K562 (cell line): ENCODE results near the gene AKAP12. TPM values are rescaled to one million over a fixed set of nuclear protein-coding genes. Genes with fewer than 3 reads are reported as not detected.

Experiments used
- ATAC-seq: fragments of 200-7000 bp; cut with Tn5 transposase; 3 replicates; pipeline ENCODE4 v1.9.1; 2020; ENCODE audit warnings: moderate library complexity
- BruUV-seq: library from RNA; stranded (reverse); fragments of 400-500 nt; replicated peaks from 2 replicates; lab custom pipeline; 2021; lab: Mats Ljungman, UMichigan
- CTCF ChIA-PET: fragments of 300-600 bp; formaldehyde crosslinking; extraction: SDS; loops from one replicate; lab custom pipeline; 2021; ENCODE audit warnings: low intra/inter-chr PET ratio; lab: Yijun Ruan, JAX
- POLR2A ChIA-PET: fragments of 300-600, 350-650 bp; sonication (Branson Sonifier 250); formaldehyde crosslinking; extraction: SDS; loops from one replicate; lab custom pipeline; 2021; ENCODE audit warnings: antibody characterized with exemption, inconsistent platforms; lab: Yijun Ruan, JAX
- DNase-seq, 4 experiments: peaks; one replicate each; pipeline versions ENCODE4 v3.0.0 to v3.0.0-alpha.2; 2011 to 2018; ENCODE audit warnings: low spot score in 3 of 4, mixed read lengths in 3 of 4; ENCODE audit errors: extremely low read depth in 1 of 4
- FAIRE-seq: peaks from 2 replicates; lab custom pipeline; 2011; peaks lifted over from hg19 to GRCh38; lab: Jason Lieb, UNC
- H2AFZ ChIP-seq: 2 replicates; pipeline ENCODE4 v1.6.0; 2011; ENCODE audit warnings: low read depth, low read length, control low read depth, inconsistent platforms
- H3K27ac ChIP-seq: fragments of 200-600 bp; 3 replicates; pipeline ENCODE4 v1.8.0; 2011; ENCODE audit warnings: low read depth, mild to moderate bottlenecking, control low read depth, inconsistent platforms, low read length, moderate library complexity, mixed read lengths; ENCODE audit errors: extremely low read depth
- H3K27me3 ChIP-seq, 2 experiments: fragments of 300-600 bp in 1 of 2; 2 replicates in 1 of 2; 3 replicates in 1 of 2; pipeline versions ENCODE4 v1.6.0 to v1.8.0; 2011; ENCODE audit warnings: inconsistent platforms in 2 of 2, low read length in 2 of 2, mild to moderate bottlenecking in 1 of 2, mixed read lengths in 1 of 2, moderate library complexity in 1 of 2; ENCODE audit not compliant: control insufficient read depth in 2 of 2, insufficient read depth in 2 of 2
- H3K36me3 ChIP-seq: fragments of 300-600 bp; 3 replicates; pipeline ENCODE4 v1.8.0; 2011; ENCODE audit warnings: mild to moderate bottlenecking, low read length, inconsistent platforms; ENCODE audit not compliant: control insufficient read depth, insufficient read depth
- H3K4me1 ChIP-seq, 2 experiments: fragments of 200-600 bp in 1 of 2; replicated peaks in 1 of 2; 2 replicates in 1 of 2; 3 replicates in 1 of 2; pipeline versions ENCODE4 v1.5.1 to v1.8.0; 2011; ENCODE audit warnings: inconsistent platforms in 2 of 2, low read length in 2 of 2, mild to moderate bottlenecking in 1 of 2, mixed read lengths in 1 of 2, moderate library complexity in 1 of 2; ENCODE audit not compliant: control insufficient read depth in 2 of 2, insufficient read depth in 2 of 2
- H3K4me2 ChIP-seq: 2 replicates; pipeline ENCODE4 v1.6.1; 2011; ENCODE audit warnings: low read length, control low read depth, inconsistent platforms, mixed read lengths; ENCODE audit not compliant: insufficient read depth
- H3K4me3 ChIP-seq: fragments of 200-600 bp; sonication (generic), shearing (Covaris generic); 2 replicates; pipeline ENCODE4 v1.5.1; 2016; ENCODE audit warnings: control low read depth, inconsistent platforms
- H3K79me2 ChIP-seq: fragments of 200-600 bp; 3 replicates; pipeline ENCODE4 v1.8.0; 2011; ENCODE audit warnings: low read length, inconsistent platforms; ENCODE audit not compliant: control insufficient read depth, insufficient read depth
- H3K9ac ChIP-seq, 2 experiments: 2 replicates each; pipeline versions ENCODE4 v1.6.0 to v1.6.1; 2011; ENCODE audit warnings: low read depth in 2 of 2, low read length in 2 of 2, control low read depth in 1 of 2, inconsistent platforms in 1 of 2, mild to moderate bottlenecking in 1 of 2, mixed read lengths in 1 of 2; ENCODE audit not compliant: insufficient read depth in 1 of 2
- H3K9me1 ChIP-seq: one replicate; pipeline ENCODE4 v1.6.0; 2011; ENCODE audit warnings: inconsistent platforms, mild to moderate bottlenecking, low read length, moderate library complexity; ENCODE audit not compliant: control insufficient read depth, insufficient read depth
- H3K9me3 ChIP-seq: replicated peaks from 2 replicates; pipeline ENCODE4 v1.5.1; 2011; ENCODE audit warnings: low read depth, low read length, inconsistent platforms; ENCODE audit not compliant: control insufficient read depth, insufficient read depth
- H4K20me1 ChIP-seq: replicated peaks from 2 replicates; pipeline ENCODE4 v1.6.1; 2011; ENCODE audit warnings: low read length, inconsistent platforms, mixed read lengths; ENCODE audit not compliant: control insufficient read depth, insufficient read depth
- CBX8 ChIP-seq: fragments of 200-600 bp; sonication (generic); IDR thresholded peaks from 2 replicates; pipeline ENCODE4 v1.6.1; 2012; ENCODE audit warnings: borderline replicate concordance, mixed run types, low read depth, mild to moderate bottlenecking, moderate library complexity, mixed read lengths, low read length, control low read depth, inconsistent platforms; ENCODE audit not compliant: poor library complexity, severe bottlenecking; ENCODE audit errors: extremely low read depth
- MGA ChIP-seq: fragments of 450-650 bp; IDR thresholded peaks from 2 replicates; pipeline ENCODE4 v1.6.1; 2016; ENCODE audit warnings: mild to moderate bottlenecking, moderate library complexity
- PRPF4 ChIP-seq: fragments of 200-400 bp; formaldehyde crosslinking; IDR thresholded peaks from one replicate; pipeline ENCODE4 v1.6.1; 2017; ENCODE audit warnings: low read length, low read depth, mild to moderate bottlenecking; ENCODE audit not compliant: insufficient read depth, poor library complexity, severe bottlenecking
- WGBS: fragments of 100-300 bp; shearing (Covaris generic); methylation state at CpG from one replicate; pipeline ENCODE4 v1.1.6; 2016; ENCODE audit warnings: low coverage, mixed read lengths; ENCODE audit not compliant: insufficient coverage; ENCODE audit errors: missing lambda C conversion rate; 5-methylcytosine and 5-hydroxymethylcytosine counted together
- in situ Hi-C: fragments of 300-500 bp; cut with MboI; formaldehyde crosslinking; loops from 4 replicates; pipeline ENCODE4 v1.15.0; 2018; ENCODE audit warnings: inconsistent platforms, mixed read lengths
- intact Hi-C: fragments of 100-400 bp; cut with micrococcal nuclease; formaldehyde crosslinking; loops from 2 replicates; pipeline ENCODE4 v1.14.2; 2022
- polyA plus RNA-seq, 8 experiments: library from polyadenylated mRNA; depleted of rRNA in 4 of 8; stranded (reverse) in 5 of 8; unstranded in 3 of 8; fragments of >200 nt; fragmentation: Nextera tagmentation in 2 of 8; fragmentation: Illumina TruSeq in 1 of 8; extraction: Ambion mirVana in 2 of 8; extraction: Trizol in 1 of 8; gene quantifications; 2 replicates each; pipeline versions ENCODE4 v1.2.1 to v1.2.3, GENCODE V29; 2011 to 2014; ENCODE audit warnings: inconsistent platforms in 1 of 8, missing spikeins in 1 of 8
- total RNA-seq, 7 experiments: library from RNA; depleted of rRNA in 6 of 7; stranded (reverse); fragments of >200 nt in 6 of 7; fragmentation: Illumina TruSeq in 2 of 7; extraction: Trizol in 2 of 7; gene quantifications; 2 replicates each; pipeline versions ENCODE4 v1.2.1 to v1.2.3, GENCODE V29; 2011 to 2021; ENCODE audit warnings: low replicate concordance in 1 of 7
- TF ChIP-seq, protein P1 (sequence below): fragments of 450-650 bp; formaldehyde crosslinking; conservative IDR thresholded peaks from 2 replicates; pipeline ENCODE4 v1.4.0; 2022; ENCODE audit warnings: mild to moderate bottlenecking, missing genetic modification characterization

Gene AKAP12
- total and polyA plus RNA-seq, 9 of the 15 experiments (the other 6 are each of a cell fraction or from before 2014, with no cell fraction given): 0.08 to 2.0 (median 0.62) TPM

GRCh38 chr6:151326116-151326825, 86.5 kb downstream of the AKAP12 start:
- no peaks in the 10 kb centered on the region for H3K9me3 ChIP-seq
- no peaks in the 10 kb centered on the region for H3K9me1 ChIP-seq
- BruUV-seq: no TSS peak
- intact Hi-C loops (loop anchor here (10.0 kb wide), 1 partner anchor 211 kb away; no protein-coding TSS in a partner anchor), in situ Hi-C loops (loop anchor here (5.0 kb wide), 1 partner anchor 434 kb away; no protein-coding TSS in a partner anchor)
- no peak overlapping the region for H3K27ac ChIP-seq
- FAIRE-seq (no peak), DNase-seq (no peak), ATAC-seq (no peak)
- no peak overlapping the region for H3K4me2 ChIP-seq
- peaks cover 0 to 6% of the 10 kb centered on the region in 2 experiments; a peak in 2 of 5 replicates for H3K4me1 ChIP-seq
- CTCF ChIA-PET: interaction anchor here (0.7 to 3.5 kb wide), 3 partner anchors 46 to 434 kb away, joined by 4 to 38 read pairs (median 5); no protein-coding TSS in a partner anchor
- H3K27me3 ChIP-seq: peaks cover 49 to 52% of the 10 kb centered on the region in 2 experiments
- no peaks in the 10 kb centered on the region for H3K36me3 ChIP-seq
- no peak overlapping the region for H2AFZ ChIP-seq
- no peaks in the 10 kb centered on the region for H4K20me1 ChIP-seq
- H3K79me2 ChIP-seq: no peaks in the 10 kb centered on the region
- 5% methylated on average over 8 of the region's 8 CpGs for WGBS
- no peak overlapping the region for H3K9ac ChIP-seq
- no peak overlapping the region for H3K4me3 ChIP-seq
- POLR2A ChIA-PET: interaction anchor here (0.6 to 1.2 kb wide), 5 partner anchors 12 to 434 kb away, joined by 3 to 4 read pairs (median 3); no protein-coding TSS in a partner anchor
- TF ChIP-seq MGA (no peak), CBX8 (peak; percentile 48), PRPF4 (no peak)
- TF ChIP-seq, protein P1, sequence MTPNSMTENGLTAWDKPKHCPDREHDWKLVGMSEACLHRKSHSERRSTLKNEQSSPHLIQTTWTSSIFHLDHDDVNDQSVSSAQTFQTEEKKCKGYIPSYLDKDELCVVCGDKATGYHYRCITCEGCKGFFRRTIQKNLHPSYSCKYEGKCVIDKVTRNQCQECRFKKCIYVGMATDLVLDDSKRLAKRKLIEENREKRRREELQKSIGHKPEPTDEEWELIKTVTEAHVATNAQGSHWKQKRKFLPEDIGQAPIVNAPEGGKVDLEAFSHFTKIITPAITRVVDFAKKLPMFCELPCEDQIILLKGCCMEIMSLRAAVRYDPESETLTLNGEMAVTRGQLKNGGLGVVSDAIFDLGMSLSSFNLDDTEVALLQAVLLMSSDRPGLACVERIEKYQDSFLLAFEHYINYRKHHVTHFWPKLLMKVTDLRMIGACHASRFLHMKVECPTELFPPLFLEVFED (CRISPR knock-in tag): no peak
